ENCODE results near the gene CD24. TPM values are rescaled to one million over a fixed set of nuclear protein-coding genes. Genes with fewer than 3 reads are reported as not detected.
A peak's percentile ranks its signal among the peaks of the same experiment; 100 is the strongest.

Gene CD24
- total and polyA plus RNA-seq, 2 donors from 2014 or later, result 980 to 2,350 TPM

DNA sequence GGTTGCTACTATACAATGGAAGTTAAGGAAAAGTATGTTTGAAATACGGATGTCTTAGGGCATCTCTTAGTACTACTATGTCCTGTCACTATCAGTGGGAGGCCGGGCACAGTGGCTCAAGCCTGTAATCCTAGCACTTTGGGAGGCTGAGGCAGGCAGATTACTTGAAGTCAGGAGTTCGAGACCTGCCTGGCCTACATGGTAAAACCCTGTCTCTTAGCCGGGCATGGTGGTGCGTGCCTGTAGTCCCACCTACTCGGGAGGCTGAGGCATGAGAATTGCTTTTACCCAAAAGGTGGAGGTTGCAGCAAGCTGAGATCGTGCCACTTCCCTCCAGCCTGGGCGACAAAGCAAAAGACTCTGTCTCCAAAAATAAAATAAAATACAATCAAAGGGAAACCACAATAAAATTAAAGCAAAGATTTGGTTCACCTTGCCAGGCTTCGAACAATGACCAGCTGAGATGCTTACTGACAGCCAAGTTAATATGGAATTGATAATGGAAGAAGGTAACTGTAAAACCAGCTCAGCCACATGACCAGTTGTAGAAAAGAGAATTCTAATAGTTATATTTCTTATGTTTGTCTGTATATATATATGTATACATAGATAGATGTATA lies 6.5 kb downstream of the CD24 start:
- TF ChIP-seq, protein P1, sequence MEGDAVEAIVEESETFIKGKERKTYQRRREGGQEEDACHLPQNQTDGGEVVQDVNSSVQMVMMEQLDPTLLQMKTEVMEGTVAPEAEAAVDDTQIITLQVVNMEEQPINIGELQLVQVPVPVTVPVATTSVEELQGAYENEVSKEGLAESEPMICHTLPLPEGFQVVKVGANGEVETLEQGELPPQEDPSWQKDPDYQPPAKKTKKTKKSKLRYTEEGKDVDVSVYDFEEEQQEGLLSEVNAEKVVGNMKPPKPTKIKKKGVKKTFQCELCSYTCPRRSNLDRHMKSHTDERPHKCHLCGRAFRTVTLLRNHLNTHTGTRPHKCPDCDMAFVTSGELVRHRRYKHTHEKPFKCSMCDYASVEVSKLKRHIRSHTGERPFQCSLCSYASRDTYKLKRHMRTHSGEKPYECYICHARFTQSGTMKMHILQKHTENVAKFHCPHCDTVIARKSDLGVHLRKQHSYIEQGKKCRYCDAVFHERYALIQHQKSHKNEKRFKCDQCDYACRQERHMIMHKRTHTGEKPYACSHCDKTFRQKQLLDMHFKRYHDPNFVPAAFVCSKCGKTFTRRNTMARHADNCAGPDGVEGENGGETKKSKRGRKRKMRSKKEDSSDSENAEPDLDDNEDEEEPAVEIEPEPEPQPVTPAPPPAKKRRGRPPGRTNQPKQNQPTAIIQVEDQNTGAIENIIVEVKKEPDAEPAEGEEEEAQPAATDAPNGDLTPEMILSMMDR (IDR thresholded peaks at IDR 0.05; ENCODE audit: borderline replicate concordance, extremely low read depth, insufficient read depth), result no peak
- FAIRE-seq, result no peak
- H3K27ac ChIP-seq (ENCODE audit: low read depth in 2 of 2, low read length in 2 of 2), result no peak overlapping the region
- peak in 1 of 5 donors; percentile 54 for DNase-seq
- no peak overlapping the region for H3K9ac ChIP-seq (ENCODE audit: low read length in 3 of 3)
- no peaks in the 10 kb centered on the region for H3K4me1 ChIP-seq (ENCODE audit: control insufficient read depth in 2 of 3, insufficient read depth in 2 of 3, low read depth in 1 of 3, low read length in 3 of 3)
- peaks cover 3% of the 10 kb centered on the region for H3K27me3 ChIP-seq (ENCODE audit: control insufficient read depth, insufficient read depth, low read length)
- H3K36me3 ChIP-seq (ENCODE audit: control insufficient read depth in 2 of 3, insufficient read depth in 3 of 3, low read length in 3 of 3), result peaks cover 0 to 4% (median 0%) of the 10 kb centered on the region in 3 donors
- H3K9me3 ChIP-seq (ENCODE audit: control insufficient read depth in 2 of 3, insufficient read depth in 1 of 3, low read length in 3 of 3), result no peaks in the 10 kb centered on the region
- intact Hi-C loops (cut with DNase I), result no loop called here
- H3K4me3 ChIP-seq (ENCODE audit: low read length in 3 of 3), result no peak overlapping the region

DNA sequence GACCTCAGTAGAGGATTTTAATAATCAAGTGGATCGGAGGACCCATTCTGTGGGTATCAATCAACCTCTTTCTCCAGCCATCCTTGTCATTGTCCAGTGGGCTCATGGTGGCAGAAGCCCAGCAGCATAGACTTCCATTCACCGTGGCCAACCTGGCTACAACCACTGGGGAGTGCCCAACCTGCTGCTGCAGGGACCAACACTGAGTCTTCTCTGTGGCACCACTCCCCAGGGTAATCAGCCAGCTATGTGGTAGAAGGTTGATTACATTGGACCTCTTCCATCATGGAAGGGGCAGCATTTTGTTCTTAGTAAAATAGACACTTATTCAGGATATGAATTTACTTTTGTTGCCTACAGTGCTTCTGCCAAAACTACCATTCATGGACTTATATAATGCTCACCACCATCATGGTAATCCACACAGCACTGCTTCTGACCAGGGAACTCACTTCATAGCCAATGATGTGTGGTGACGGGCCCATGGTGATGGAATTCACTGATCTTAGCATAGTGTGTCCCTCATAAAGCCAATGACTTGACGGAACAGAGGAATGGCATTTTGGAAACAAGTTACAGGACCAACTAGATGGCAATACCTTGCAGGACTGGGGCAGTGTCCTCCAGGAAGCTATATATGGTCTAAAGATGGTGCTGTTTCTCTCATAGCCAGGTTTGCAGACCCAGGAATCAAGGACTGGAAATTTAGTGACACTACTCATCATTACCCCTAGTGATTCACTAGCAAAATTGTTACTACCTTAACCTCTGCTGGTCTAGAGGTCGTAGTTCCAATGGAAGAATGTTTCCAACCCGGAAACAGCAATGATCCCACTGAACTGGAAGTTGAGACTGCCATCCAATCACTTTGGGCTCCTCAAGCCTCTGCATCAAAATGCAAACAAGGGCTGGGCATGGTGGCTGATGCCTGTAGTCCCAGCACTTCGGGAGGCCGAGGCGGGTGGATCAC lies 7.6 kb downstream of the CD24 start:
- H3K27ac ChIP-seq (ENCODE audit: low read depth in 2 of 2, low read length in 2 of 2), result no peak overlapping the region
- no peak for FAIRE-seq
- H3K9me3 ChIP-seq (ENCODE audit: control insufficient read depth in 2 of 3, insufficient read depth in 1 of 3, low read length in 3 of 3), result no peaks in the 10 kb centered on the region
- H3K27me3 ChIP-seq (ENCODE audit: control insufficient read depth, insufficient read depth, low read length), result no peaks in the 10 kb centered on the region
- no peak overlapping the region for H3K9ac ChIP-seq (ENCODE audit: low read length in 3 of 3)
- DNase-seq, result peak in 1 of 5 donors; percentile 55
- intact Hi-C loops (cut with DNase I), result no loop called here
- TF ChIP-seq, protein P1 (IDR thresholded peaks at IDR 0.05; ENCODE audit: borderline replicate concordance, extremely low read depth, insufficient read depth), result no peak
- no peaks in the 10 kb centered on the region for H3K4me1 ChIP-seq (ENCODE audit: control insufficient read depth in 2 of 3, insufficient read depth in 2 of 3, low read depth in 1 of 3, low read length in 3 of 3)
- no peaks in the 10 kb centered on the region for H3K36me3 ChIP-seq (ENCODE audit: control insufficient read depth in 2 of 3, insufficient read depth in 3 of 3, low read length in 3 of 3)
- H3K4me3 ChIP-seq (ENCODE audit: low read length in 3 of 3), result no peak overlapping the region

DNA sequence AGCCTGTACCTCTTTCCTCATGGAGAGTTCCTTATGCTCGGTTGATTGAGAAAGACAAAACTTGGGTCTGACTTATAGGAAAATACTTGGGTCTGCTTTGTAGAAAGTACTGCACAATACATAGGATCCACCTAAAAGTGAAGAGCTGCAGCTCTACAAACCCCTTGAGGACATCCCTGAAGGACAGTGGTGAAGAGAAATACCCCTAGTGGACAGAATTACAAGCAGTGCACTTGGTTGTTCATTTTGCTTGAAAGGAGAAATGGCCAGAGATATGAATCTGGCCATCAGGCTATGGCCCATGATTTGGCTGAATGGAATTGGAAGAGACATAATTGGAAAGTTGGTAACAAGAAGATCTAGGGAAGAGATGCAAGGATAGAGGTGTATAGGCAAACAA lies 8.3 kb downstream of the CD24 start:
- H3K27ac ChIP-seq (ENCODE audit: low read depth in 2 of 2, low read length in 2 of 2), result no peak overlapping the region
- TF ChIP-seq, protein P1 (IDR thresholded peaks at IDR 0.05; ENCODE audit: borderline replicate concordance, extremely low read depth, insufficient read depth), result no peak
- no peak for DNase-seq

More for the DNA sequence above, 8.3 kb downstream of the CD24 start:
- intact Hi-C loops (cut with DNase I), result no loop called here
- Histone ChIP-seq H3K9ac (ENCODE audit: low read length in 3 of 3) (no peak overlapping the region), H3K27me3 (ENCODE audit: control insufficient read depth, insufficient read depth, low read length) (no peaks in the 10 kb centered on the region), H3K9me3 (ENCODE audit: control insufficient read depth in 2 of 3, insufficient read depth in 1 of 3, low read length in 3 of 3) (no peaks in the 10 kb centered on the region), H3K4me3 (ENCODE audit: low read length in 3 of 3) (no peak overlapping the region), H3K4me1 (ENCODE audit: control insufficient read depth in 2 of 3, insufficient read depth in 2 of 3, low read depth in 1 of 3, low read length in 3 of 3) (no peaks in the 10 kb centered on the region), H3K36me3 (ENCODE audit: control insufficient read depth in 2 of 3, insufficient read depth in 3 of 3, low read length in 3 of 3) (no peaks in the 10 kb centered on the region)
- FAIRE-seq, result no peak

All from kidney (tissue), 14 donors.